GM12878 (cell line): Measurements from ENCODE around the gene UBE2E1.

Experiments
- CTCF ChIP-seq, 3 experiments: IDR thresholded peaks in 2 of 3; conservative IDR thresholded peaks in 1 of 3; 2 replicates each; pipeline ENCODE4 v1.5.1; 2011; ENCODE audit warnings: low read depth in 3 of 3, low read length in 3 of 3, mild to moderate bottlenecking in 3 of 3, control low read depth in 2 of 3, moderate library complexity in 2 of 3, inconsistent platforms in 1 of 3, mixed read lengths in 1 of 3; ENCODE audit not compliant: control insufficient read depth in 2 of 3, insufficient read depth in 1 of 3; ENCODE audit errors: extremely low read depth in 1 of 3
- EZH2 ChIP-seq: IDR thresholded peaks from 2 replicates; pipeline ENCODE4 v1.6.1; 2012; ENCODE audit warnings: low read depth, mild to moderate bottlenecking, control low read depth, inconsistent platforms, low read length, borderline replicate concordance; ENCODE audit not compliant: control insufficient read depth
- NFYB ChIP-seq: IDR thresholded peaks from 2 replicates; pipeline ENCODE4 v1.6.1; 2011; ENCODE audit warnings: low read depth, mild to moderate bottlenecking, low read length, improper control_type of control experiment, moderate library complexity; ENCODE audit not compliant: insufficient read depth
- NKRF ChIP-seq: fragments of 450-650 bp; conservative IDR thresholded peaks from 2 replicates; pipeline ENCODE4 v1.6.1; 2017; ENCODE audit warnings: mild to moderate bottlenecking, moderate library complexity
- NR2F1 ChIP-seq: fragments of 450-650 bp; conservative IDR thresholded peaks from 2 replicates; pipeline ENCODE4 v1.6.1; 2017; ENCODE audit warnings: mild to moderate bottlenecking
- SMC3 ChIP-seq: IDR thresholded peaks from 2 replicates; pipeline ENCODE4 v1.6.1; 2011; ENCODE audit warnings: low read length, improper control_type of control experiment, borderline replicate concordance
- USF2 ChIP-seq: IDR thresholded peaks from 2 replicates; pipeline ENCODE4 v1.6.1; 2011; ENCODE audit warnings: low read depth, low read length, improper control_type of control experiment, borderline replicate concordance

GRCh38 chr3:23919628-23920027 lies 113.9 kb downstream of the UBE2E1 start:
- TF ChIP-seq CTCF (IDR thresholded peaks at IDR 0.05 in 2 of 3, conservative IDR thresholded peaks at IDR 0.05 in 1 of 3; ENCODE audit: control insufficient read depth in 2 of 3, extremely low read depth in 1 of 3, insufficient read depth in 1 of 3, low read depth in 3 of 3, low read length in 3 of 3), result no peak
- TF ChIP-seq SMC3, result no peak
- no peak for TF ChIP-seq NFYB
- no peak for TF ChIP-seq NR2F1
- no peak for TF ChIP-seq NKRF
- no peak for TF ChIP-seq USF2
- no peak for TF ChIP-seq EZH2
